HEK293 (cell line): ENCODE results near the gene ZNF710.
"Not testable (repeated sequence)": the region's sequence is repeated elsewhere in the genome, so short reads cannot be mapped to it uniquely, and the experiment has no call there.

Experiments
- ATF2 ChIP-seq: fragments of 450-650 bp; formaldehyde crosslinking; IDR thresholded peaks from 2 replicates; pipeline ENCODE4 v1.5.1; 2016; ENCODE audit warnings: missing biosample characterization, missing genetic modification characterization, low read depth
- CTCF ChIP-seq: fragments of 450-650 bp; formaldehyde crosslinking; IDR thresholded peaks from 2 replicates; pipeline ENCODE4 v1.5.1; 2016; ENCODE audit warnings: missing biosample characterization, missing genetic modification characterization
- GFI1B ChIP-seq: fragments of 450-650 bp; formaldehyde crosslinking; IDR thresholded peaks from 2 replicates; pipeline ENCODE4 v1.5.1; 2016; ENCODE audit warnings: missing biosample characterization, missing genetic modification characterization
- ZBTB1 ChIP-seq: fragments of 450-650 bp; formaldehyde crosslinking; IDR thresholded peaks from 2 replicates; pipeline ENCODE4 v1.5.1; 2016; ENCODE audit warnings: missing biosample characterization, missing genetic modification characterization
- ZBTB21 ChIP-seq: fragments of 450-650 bp; formaldehyde crosslinking; IDR thresholded peaks from 2 replicates; pipeline ENCODE4 v1.5.1; 2017; ENCODE audit warnings: missing biosample characterization, missing genetic modification characterization
- ZBTB7A ChIP-seq: fragments of 450-650 bp; formaldehyde crosslinking; IDR thresholded peaks from 2 replicates; pipeline ENCODE4 v1.5.1; 2016; ENCODE audit warnings: low read depth, missing biosample characterization, missing genetic modification characterization
- ZEB2 ChIP-seq: fragments of 450-650 bp; formaldehyde crosslinking; IDR thresholded peaks from 2 replicates; pipeline ENCODE4 v1.5.1; 2016; ENCODE audit warnings: missing biosample characterization, missing genetic modification characterization
- ZNF18 ChIP-seq: fragments of 450-650 bp; formaldehyde crosslinking; IDR thresholded peaks from 2 replicates; pipeline ENCODE4 v1.5.1; 2016; ENCODE audit warnings: missing biosample characterization, missing genetic modification characterization
- ZNF292 ChIP-seq: fragments of 450-650 bp; formaldehyde crosslinking; IDR thresholded peaks from 2 replicates; pipeline ENCODE4 v1.5.1; 2016; ENCODE audit warnings: low read depth, missing biosample characterization, missing genetic modification characterization, borderline replicate concordance
- ZNF488 ChIP-seq: fragments of 450-650 bp; formaldehyde crosslinking; IDR thresholded peaks from 2 replicates; pipeline ENCODE4 v1.5.1; 2016; ENCODE audit warnings: missing biosample characterization, missing genetic modification characterization
- ZNF561 ChIP-seq: fragments of 450-650 bp; IDR thresholded peaks from 2 replicates; pipeline ENCODE4 v1.5.1; 2018; ENCODE audit warnings: missing biosample characterization, missing genetic modification characterization, borderline replicate concordance
- ZNF639 ChIP-seq: fragments of 450-650 bp; formaldehyde crosslinking; IDR thresholded peaks from 2 replicates; pipeline ENCODE4 v1.5.1; 2016; ENCODE audit warnings: missing biosample characterization, missing genetic modification characterization
- ZNF677 ChIP-seq: fragments of 450-650 bp; IDR thresholded peaks from 2 replicates; pipeline ENCODE4 v1.5.0; 2018; ENCODE audit warnings: missing biosample characterization, mild to moderate bottlenecking, missing genetic modification characterization, moderate library complexity

- not testable (repeated sequence) for TF ChIP-seq GFI1B (tag by site-specific recombination); ZNF292 (tag by site-specific recombination); ZNF639 (tag by site-specific recombination); ZBTB21 (tag by site-specific recombination); CTCF (tag by site-specific recombination); ZNF18 (tag by site-specific recombination); ZNF488 (tag by site-specific recombination); ZBTB7A (tag by site-specific recombination); ZNF677 (tag by site-specific recombination); ZEB2 (tag by site-specific recombination); ZNF561 (tag by site-specific recombination); ATF2 (tag by site-specific recombination); ZBTB1
Observed at GRCh38 chr15:89977836-89978235, 23.3 kb upstream of the ZNF710 start.
